Left renal pelvis (tissue), 4 donors: Measurements from ENCODE around the gene GRID1. TPM values are rescaled to one million over a fixed set of nuclear protein-coding genes. Genes with fewer than 3 reads are reported as not detected.

Experiments used
- DNase-seq, 4 donors: peaks; one replicate each; pipeline ENCODE4 v3.0.0-alpha.2; 2013; ENCODE audit warnings: low read depth in 4 of 4, low spot score in 3 of 4
- polyA plus RNA-seq, 4 donors: library from polyadenylated mRNA; unstranded; fragments of 120-200 nt; gene quantifications; one replicate each; pipeline ENCODE4 v1.2.1, GENCODE V29; 2013; ENCODE audit not compliant: insufficient read length in 4 of 4

Gene GRID1
- polyA plus RNA-seq, 4 donors, result 1.6 to 5.4 (median 1.9) TPM

GRCh38 chr10:85657476-85658113 lies 709.0 kb downstream of the GRID1 start:
- no peak for DNase-seq

- peak in 2 of 4 donors; percentile 18 to 19 for DNase-seq
These were observed 711.2 kb downstream of the GRID1 start for GRCh38 chr10:85655411-85655810.

- DNase-seq, result no peak
These were observed 715.1 kb downstream of the GRID1 start for GRCh38 chr10:85651497-85651882.

GRCh38 chr10:85650791-85651496 lies 715.7 kb downstream of the GRID1 start:
- DNase-seq, result no peak

GRCh38 chr10:85649461-85649860 lies 717.1 kb downstream of the GRID1 start:
- DNase-seq, result no peak

GRCh38 chr10:85648279-85648754 lies 718.3 kb downstream of the GRID1 start:
- DNase-seq, result no peak

GRCh38 chr10:85647741-85648140 lies 718.9 kb downstream of the GRID1 start:
- no peak for DNase-seq

- DNase-seq, result no peak
These were observed 720.5 kb downstream of the GRID1 start for GRCh38 chr10:85645926-85646711.

GRCh38 chr10:85645053-85645452 lies 721.5 kb downstream of the GRID1 start:
- DNase-seq, result no peak

GRCh38 chr10:85643845-85644525 lies 722.6 kb downstream of the GRID1 start:
- no peak for DNase-seq

- DNase-seq, result no peak
These were observed 723.3 kb downstream of the GRID1 start for GRCh38 chr10:85643171-85643844.

- DNase-seq, result no peak
These were observed 724.0 kb downstream of the GRID1 start for GRCh38 chr10:85642421-85643170.

GRCh38 chr10:85642082-85642420 lies 724.5 kb downstream of the GRID1 start:
- DNase-seq, result no peak

- no peak for DNase-seq
These were observed 725.1 kb downstream of the GRID1 start for GRCh38 chr10:85641479-85642009.

GRCh38 chr10:85638797-85639196 lies 727.8 kb downstream of the GRID1 start:
- no peak for DNase-seq

GRCh38 chr10:85635650-85636049 lies 730.9 kb downstream of the GRID1 start:
- DNase-seq, result no peak

GRCh38 chr10:85624511-85624910 lies 742.1 kb downstream of the GRID1 start:
- no peak for DNase-seq

- no peak for DNase-seq
These were observed 742.8 kb downstream of the GRID1 start for GRCh38 chr10:85623758-85624157.

GRCh38 chr10:85623342-85623741 lies 743.3 kb downstream of the GRID1 start:
- DNase-seq, result no peak
